ENCODE measurements around the gene SSBP3.

DNA sequence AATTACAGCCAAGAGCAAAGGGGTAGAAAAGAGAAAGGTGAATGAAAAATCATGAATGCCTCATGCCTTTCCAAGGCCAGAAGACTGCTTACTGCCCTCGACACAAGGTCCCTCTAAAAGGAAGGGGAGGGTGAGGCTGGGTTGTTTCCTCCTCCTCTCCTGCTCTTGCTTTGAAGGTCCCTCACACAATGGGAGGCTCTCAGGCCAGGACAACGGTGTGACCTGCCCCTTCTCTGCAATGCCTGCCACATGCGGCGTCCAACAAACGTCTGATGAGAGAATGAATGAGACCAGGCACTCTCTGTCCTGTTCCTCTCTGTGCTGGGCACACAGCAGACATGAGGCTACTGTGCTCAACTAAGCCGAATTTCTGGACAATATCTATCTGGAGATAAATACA lies 51.3 kb downstream of the SSBP3 start:
- TF ChIP-seq, protein P1, sequence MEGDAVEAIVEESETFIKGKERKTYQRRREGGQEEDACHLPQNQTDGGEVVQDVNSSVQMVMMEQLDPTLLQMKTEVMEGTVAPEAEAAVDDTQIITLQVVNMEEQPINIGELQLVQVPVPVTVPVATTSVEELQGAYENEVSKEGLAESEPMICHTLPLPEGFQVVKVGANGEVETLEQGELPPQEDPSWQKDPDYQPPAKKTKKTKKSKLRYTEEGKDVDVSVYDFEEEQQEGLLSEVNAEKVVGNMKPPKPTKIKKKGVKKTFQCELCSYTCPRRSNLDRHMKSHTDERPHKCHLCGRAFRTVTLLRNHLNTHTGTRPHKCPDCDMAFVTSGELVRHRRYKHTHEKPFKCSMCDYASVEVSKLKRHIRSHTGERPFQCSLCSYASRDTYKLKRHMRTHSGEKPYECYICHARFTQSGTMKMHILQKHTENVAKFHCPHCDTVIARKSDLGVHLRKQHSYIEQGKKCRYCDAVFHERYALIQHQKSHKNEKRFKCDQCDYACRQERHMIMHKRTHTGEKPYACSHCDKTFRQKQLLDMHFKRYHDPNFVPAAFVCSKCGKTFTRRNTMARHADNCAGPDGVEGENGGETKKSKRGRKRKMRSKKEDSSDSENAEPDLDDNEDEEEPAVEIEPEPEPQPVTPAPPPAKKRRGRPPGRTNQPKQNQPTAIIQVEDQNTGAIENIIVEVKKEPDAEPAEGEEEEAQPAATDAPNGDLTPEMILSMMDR (IDR thresholded peaks at IDR 0.05; ENCODE audit: borderline replicate concordance, extremely low read depth, low read length, poor library complexity, severe bottlenecking): no peak
- TF ChIP-seq EZH2 (IDR thresholded peaks at IDR 0.05; ENCODE audit: borderline replicate concordance, low read depth, low read length, severe bottlenecking): no peak

Measured in DND-41 (cell line).